Measurements from ENCODE around the gene NDUFS7. TPM values are rescaled to one million over a fixed set of nuclear protein-coding genes. Genes with fewer than 3 reads are reported as not detected.

NDUFS7 gene
- total RNA-seq, 1 experiment from 2014 or later = 135 TPM

DNA sequence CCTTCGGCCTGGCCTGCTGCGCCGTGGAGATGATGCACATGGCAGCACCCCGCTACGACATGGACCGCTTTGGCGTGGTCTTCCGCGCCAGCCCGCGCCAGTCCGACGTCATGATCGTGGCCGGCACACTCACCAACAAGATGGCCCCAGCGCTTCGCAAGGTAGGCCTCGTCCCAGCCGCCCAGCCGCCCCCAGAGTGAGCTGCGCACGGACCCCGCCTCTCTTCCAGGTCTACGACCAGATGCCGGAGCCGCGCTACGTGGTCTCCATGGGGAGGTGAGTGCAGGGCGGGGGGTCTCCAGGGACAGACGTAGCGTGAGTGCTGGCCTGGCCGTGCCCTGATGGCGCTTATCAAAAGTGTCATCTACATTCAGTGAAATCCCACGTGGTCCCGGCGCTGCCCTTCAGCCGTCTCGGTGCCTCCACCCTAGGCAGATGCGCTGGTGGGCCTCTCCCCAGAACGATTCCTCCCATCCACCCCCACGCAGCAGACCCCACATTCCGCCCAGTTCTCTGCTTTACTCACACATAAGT lies 7.2 kb downstream of the NDUFS7 start:
- no peak for DNase-seq (ENCODE audit: unreplicated experiment)
- Mint-ChIP-seq H3K27ac (ENCODE audit: low read depth, unreplicated experiment) (no peak overlapping the region), H3K4me3 (ENCODE audit: unreplicated experiment) (no peak overlapping the region), H3K36me3 (ENCODE audit: insufficient read depth, unreplicated experiment) (peaks cover 49% of the 10 kb centered on the region), H3K27me3 (ENCODE audit: insufficient read depth, unreplicated experiment) (no peaks in the 10 kb centered on the region), H3K9me3 (ENCODE audit: unreplicated experiment) (no peaks in the 10 kb centered on the region), H3K4me1 (ENCODE audit: insufficient read depth, unreplicated experiment) (no peaks in the 10 kb centered on the region)
- POLR2A ChIA-PET = interaction anchor here (1.2 kb wide), 1 partner anchor 36 kb away, joined by 3 read pairs; a partner anchor contains a TSS
- intact Hi-C loops (cut with micrococcal nuclease) = no loop called here
- no TSS peak for BruUV-seq (replicated peaks)
- CTCF ChIA-PET = no interaction called here
- TF ChIP-seq, protein P1, sequence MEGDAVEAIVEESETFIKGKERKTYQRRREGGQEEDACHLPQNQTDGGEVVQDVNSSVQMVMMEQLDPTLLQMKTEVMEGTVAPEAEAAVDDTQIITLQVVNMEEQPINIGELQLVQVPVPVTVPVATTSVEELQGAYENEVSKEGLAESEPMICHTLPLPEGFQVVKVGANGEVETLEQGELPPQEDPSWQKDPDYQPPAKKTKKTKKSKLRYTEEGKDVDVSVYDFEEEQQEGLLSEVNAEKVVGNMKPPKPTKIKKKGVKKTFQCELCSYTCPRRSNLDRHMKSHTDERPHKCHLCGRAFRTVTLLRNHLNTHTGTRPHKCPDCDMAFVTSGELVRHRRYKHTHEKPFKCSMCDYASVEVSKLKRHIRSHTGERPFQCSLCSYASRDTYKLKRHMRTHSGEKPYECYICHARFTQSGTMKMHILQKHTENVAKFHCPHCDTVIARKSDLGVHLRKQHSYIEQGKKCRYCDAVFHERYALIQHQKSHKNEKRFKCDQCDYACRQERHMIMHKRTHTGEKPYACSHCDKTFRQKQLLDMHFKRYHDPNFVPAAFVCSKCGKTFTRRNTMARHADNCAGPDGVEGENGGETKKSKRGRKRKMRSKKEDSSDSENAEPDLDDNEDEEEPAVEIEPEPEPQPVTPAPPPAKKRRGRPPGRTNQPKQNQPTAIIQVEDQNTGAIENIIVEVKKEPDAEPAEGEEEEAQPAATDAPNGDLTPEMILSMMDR (IDR thresholded peaks at IDR 0.05; ENCODE audit: unreplicated experiment) = no peak

DNA sequence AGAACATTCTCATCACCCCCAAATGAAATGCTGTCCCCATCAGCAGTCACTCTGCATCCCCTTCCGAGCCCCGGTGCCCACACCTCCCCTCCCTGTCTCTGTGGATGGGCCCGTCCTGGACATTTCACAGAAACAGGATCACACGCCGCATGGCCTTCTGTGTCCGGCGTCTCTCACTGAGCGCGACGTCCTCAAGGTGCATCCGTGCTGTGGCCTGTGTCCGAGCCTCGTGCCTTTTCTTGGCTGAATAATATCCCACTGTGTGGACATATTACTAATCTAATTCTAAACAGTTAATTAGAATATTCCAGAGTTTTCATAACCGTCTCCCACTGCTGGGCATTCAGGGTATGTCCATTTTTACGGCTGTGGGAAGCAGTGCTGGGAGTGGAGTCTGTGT lies 8.7 kb downstream of the NDUFS7 start:
- no peak for DNase-seq (ENCODE audit: unreplicated experiment)
- peaks cover 44% of the 10 kb centered on the region for H3K36me3 Mint-ChIP-seq (ENCODE audit: insufficient read depth, unreplicated experiment)
- no peak overlapping the region for H3K27ac Mint-ChIP-seq (ENCODE audit: low read depth, unreplicated experiment)
- no peaks in the 10 kb centered on the region for H3K27me3 Mint-ChIP-seq (ENCODE audit: insufficient read depth, unreplicated experiment)
- TF ChIP-seq, protein P1 (IDR thresholded peaks at IDR 0.05; ENCODE audit: unreplicated experiment) = no peak
- ChIA-PET POLR2A (no interaction called here), CTCF (no interaction called here)
- no peak overlapping the region for H3K4me3 Mint-ChIP-seq (ENCODE audit: unreplicated experiment)
- intact Hi-C loops (cut with micrococcal nuclease) = no loop called here
- H3K9me3 Mint-ChIP-seq (ENCODE audit: unreplicated experiment) = no peaks in the 10 kb centered on the region
- no peaks in the 10 kb centered on the region for H3K4me1 Mint-ChIP-seq (ENCODE audit: insufficient read depth, unreplicated experiment)
- BruUV-seq (replicated peaks) = no TSS peak

DNA sequence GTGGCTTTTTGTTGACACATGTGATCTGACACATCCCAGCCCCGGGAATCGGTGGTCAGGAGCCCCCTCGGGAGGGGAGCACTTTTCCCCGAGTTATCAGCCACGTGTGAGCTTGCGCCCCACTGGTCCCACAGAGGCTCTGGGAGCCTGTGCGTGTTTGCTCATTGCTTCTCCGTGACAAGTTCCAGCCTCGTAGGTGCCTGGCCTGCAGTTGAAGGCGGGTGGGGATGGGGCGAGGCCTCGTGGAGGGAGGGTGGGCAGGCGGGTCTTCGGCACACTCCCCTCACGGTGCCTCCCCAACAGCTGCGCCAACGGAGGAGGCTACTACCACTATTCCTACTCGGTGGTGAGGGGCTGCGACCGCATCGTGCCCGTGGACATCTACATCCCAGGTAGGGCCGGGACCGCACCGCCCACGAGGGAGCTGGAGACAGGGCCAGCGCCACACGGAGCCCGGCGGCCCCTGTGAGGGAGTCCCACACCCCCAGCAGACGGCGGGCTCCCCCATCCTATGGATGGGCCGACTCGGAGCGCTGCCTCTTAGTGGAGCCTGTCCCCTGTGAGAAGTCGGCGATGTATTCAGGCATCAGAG lies 9.3 kb downstream of the NDUFS7 start:
- no TSS peak for BruUV-seq (replicated peaks)

DNA sequence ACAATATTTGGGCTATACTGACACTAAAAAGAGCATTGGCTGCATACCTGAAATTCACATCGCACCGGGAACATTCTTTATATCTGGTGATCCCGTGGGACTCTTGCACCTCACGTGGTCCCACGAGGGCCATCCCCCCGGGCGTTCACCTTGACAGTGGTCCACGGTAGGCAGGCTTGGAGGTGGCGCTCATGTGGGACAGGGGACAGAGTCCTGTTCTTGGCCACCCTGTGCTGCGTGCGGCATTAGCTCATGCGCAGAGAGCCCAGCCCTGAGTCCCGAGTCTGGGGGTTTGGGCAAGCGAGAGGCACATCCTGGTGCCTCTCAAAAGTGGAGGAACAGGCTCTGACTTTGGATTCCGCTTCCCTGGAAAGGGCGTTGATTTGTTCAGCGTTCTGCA lies 10.1 kb downstream of the NDUFS7 start:
- BruUV-seq (replicated peaks) = no TSS peak
- Mint-ChIP-seq H3K27me3 (ENCODE audit: insufficient read depth, unreplicated experiment) (no peaks in the 10 kb centered on the region), H3K9me3 (ENCODE audit: unreplicated experiment) (no peaks in the 10 kb centered on the region), H3K27ac (ENCODE audit: low read depth, unreplicated experiment) (no peak overlapping the region), H3K36me3 (ENCODE audit: insufficient read depth, unreplicated experiment) (peaks cover 38% of the 10 kb centered on the region), H3K4me3 (ENCODE audit: unreplicated experiment) (no peak overlapping the region), H3K4me1 (ENCODE audit: insufficient read depth, unreplicated experiment) (no peaks in the 10 kb centered on the region)
- intact Hi-C loops (cut with micrococcal nuclease) = no loop called here
- no peak for DNase-seq (ENCODE audit: unreplicated experiment)
- CTCF ChIA-PET = no interaction called here
- POLR2A ChIA-PET = interaction anchor here (1.5 kb wide), 1 partner anchor 9 kb away, joined by 4 read pairs; no protein-coding TSS in a partner anchor
- TF ChIP-seq, protein P1 (IDR thresholded peaks at IDR 0.05; ENCODE audit: unreplicated experiment) = no peak

More for the DNA sequence above, 9.3 kb downstream of the NDUFS7 start:
- H3K4me3 Mint-ChIP-seq (ENCODE audit: unreplicated experiment) = no peak overlapping the region
- ChIA-PET CTCF (no interaction called here), POLR2A (no interaction called here)
- H3K9me3 Mint-ChIP-seq (ENCODE audit: unreplicated experiment) = no peaks in the 10 kb centered on the region
- H3K36me3 Mint-ChIP-seq (ENCODE audit: insufficient read depth, unreplicated experiment) = peaks cover 44% of the 10 kb centered on the region
- DNase-seq (ENCODE audit: unreplicated experiment) = no peak
- H3K4me1 Mint-ChIP-seq (ENCODE audit: insufficient read depth, unreplicated experiment) = no peaks in the 10 kb centered on the region
- H3K27me3 Mint-ChIP-seq (ENCODE audit: insufficient read depth, unreplicated experiment) = no peaks in the 10 kb centered on the region
- H3K27ac Mint-ChIP-seq (ENCODE audit: low read depth, unreplicated experiment) = no peak overlapping the region
- TF ChIP-seq, protein P1 (IDR thresholded peaks at IDR 0.05; ENCODE audit: unreplicated experiment) = no peak
- intact Hi-C loops (cut with micrococcal nuclease) = no loop called here
